GM18499 (cell line): ENCODE measurements around the gene LRRC61.

Experiments
- ATAC-seq: cut with Tn5 transposase; IDR thresholded peaks from one replicate; pipeline ENCODE4 v1.9.1; 2021; ENCODE audit warnings: moderate number of reproducible peaks; ENCODE audit not compliant: insufficient read depth, unreplicated experiment

Gene LRRC61

GRCh38 chr7:150368096-150368883, 45.1 kb downstream of the LRRC61 start, which contains the start of gene REPIN1:
TSS of gene REPIN1 (plus strand) at chr7:150368822. CDS start at chr7:150369712, 890 bp downstream.
- no peak for ATAC-seq

- ATAC-seq: no peak
Measured at GRCh38 chr7:150368884-150369747, 46.0 kb downstream of the LRRC61 start.

- no peak for ATAC-seq
Measured at GRCh38 chr7:150369748-150370501, 46.8 kb downstream of the LRRC61 start.

GRCh38 chr7:150370612-150371071, 47.5 kb downstream of the LRRC61 start:
- ATAC-seq: no peak

- no peak for ATAC-seq
Measured at GRCh38 chr7:150371131-150371995, 48.2 kb downstream of the LRRC61 start.

- ATAC-seq: no peak
Measured at GRCh38 chr7:150371996-150372270, 48.8 kb downstream of the LRRC61 start.

GRCh38 chr7:150372271-150373048, 49.3 kb downstream of the LRRC61 start:
- no peak for ATAC-seq

- ATAC-seq: no peak
Measured at GRCh38 chr7:150373049-150373801, 50.1 kb downstream of the LRRC61 start.

- ATAC-seq: no peak
Measured at GRCh38 chr7:150374026-150374425, 50.9 kb downstream of the LRRC61 start.

GRCh38 chr7:150374472-150374871, 51.3 kb downstream of the LRRC61 start:
- no peak for ATAC-seq

- ATAC-seq: no peak
Measured at GRCh38 chr7:150375662-150376521, 52.7 kb downstream of the LRRC61 start.

GRCh38 chr7:150376560-150376959, 53.4 kb downstream of the LRRC61 start:
- no peak for ATAC-seq

GRCh38 chr7:150377196-150377595, 54.0 kb downstream of the LRRC61 start:
- ATAC-seq: no peak

GRCh38 chr7:150377635-150378034, 54.5 kb downstream of the LRRC61 start:
- ATAC-seq: no peak

GRCh38 chr7:150378115-150378852, 55.1 kb downstream of the LRRC61 start:
- no peak for ATAC-seq

GRCh38 chr7:150378853-150379440, 55.8 kb downstream of the LRRC61 start, which contains the start of gene ZNF775:
TSS of gene ZNF775 (plus strand) at chr7:150379330. CDS start at chr7:150388471, 9,141 bp downstream.
- peak; percentile 38 for ATAC-seq
